Subcutaneous adipose tissue (tissue), 4 donors: ENCODE measurements around the gene FLRT1. TPM values are rescaled to one million over a fixed set of nuclear protein-coding genes. Genes with fewer than 3 reads are reported as not detected.

Experiments
- total RNA-seq, 4 donors: library from RNA; depleted of rRNA; stranded (reverse); fragments of >200 nt; gene quantifications; one replicate each; pipeline ENCODE4 v1.1.0, GENCODE V29; 2016
- TF ChIP-seq, protein P1 (sequence below): fragments of 450-650 bp; IDR thresholded peaks from one replicate; pipeline ENCODE4 v1.5.1; 2016; ENCODE audit warnings: low read depth, mild to moderate bottlenecking, control low read depth, antibody characterized with exemption, moderate library complexity

FLRT1 gene
- total RNA-seq, 4 donors from 2014 or later = 0.22 TPM; not detected in 3

DNA sequence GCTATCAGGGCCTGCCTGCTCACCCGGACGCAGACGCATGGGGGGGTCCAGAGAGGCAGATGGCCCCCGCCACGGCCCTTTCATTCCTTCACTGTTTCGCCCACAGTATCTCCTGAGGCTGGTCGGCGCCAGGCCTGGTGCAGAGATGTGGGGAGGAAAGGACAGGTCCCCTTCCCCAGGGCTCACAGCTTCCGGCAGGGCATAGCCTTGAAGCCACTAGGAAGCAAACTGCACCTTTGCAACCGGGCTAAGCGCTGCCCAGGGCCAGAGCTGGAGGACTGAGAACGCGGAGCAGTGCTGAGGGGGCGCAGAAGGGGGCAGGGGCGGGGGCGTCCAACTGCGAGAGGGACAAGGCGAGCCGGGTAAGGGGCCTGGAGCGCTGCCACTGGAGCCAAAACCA, 20.2 kb upstream of the FLRT1 start:
- TF ChIP-seq, protein P1, sequence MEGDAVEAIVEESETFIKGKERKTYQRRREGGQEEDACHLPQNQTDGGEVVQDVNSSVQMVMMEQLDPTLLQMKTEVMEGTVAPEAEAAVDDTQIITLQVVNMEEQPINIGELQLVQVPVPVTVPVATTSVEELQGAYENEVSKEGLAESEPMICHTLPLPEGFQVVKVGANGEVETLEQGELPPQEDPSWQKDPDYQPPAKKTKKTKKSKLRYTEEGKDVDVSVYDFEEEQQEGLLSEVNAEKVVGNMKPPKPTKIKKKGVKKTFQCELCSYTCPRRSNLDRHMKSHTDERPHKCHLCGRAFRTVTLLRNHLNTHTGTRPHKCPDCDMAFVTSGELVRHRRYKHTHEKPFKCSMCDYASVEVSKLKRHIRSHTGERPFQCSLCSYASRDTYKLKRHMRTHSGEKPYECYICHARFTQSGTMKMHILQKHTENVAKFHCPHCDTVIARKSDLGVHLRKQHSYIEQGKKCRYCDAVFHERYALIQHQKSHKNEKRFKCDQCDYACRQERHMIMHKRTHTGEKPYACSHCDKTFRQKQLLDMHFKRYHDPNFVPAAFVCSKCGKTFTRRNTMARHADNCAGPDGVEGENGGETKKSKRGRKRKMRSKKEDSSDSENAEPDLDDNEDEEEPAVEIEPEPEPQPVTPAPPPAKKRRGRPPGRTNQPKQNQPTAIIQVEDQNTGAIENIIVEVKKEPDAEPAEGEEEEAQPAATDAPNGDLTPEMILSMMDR = no peak

GRCh38 chr11:64015935-64016845, 19.5 kb upstream of the FLRT1 start:
- TF ChIP-seq, protein P1 = no peak

GRCh38 chr11:64017945-64018224, 17.8 kb upstream of the FLRT1 start:
- TF ChIP-seq, protein P1 = no peak

DNA sequence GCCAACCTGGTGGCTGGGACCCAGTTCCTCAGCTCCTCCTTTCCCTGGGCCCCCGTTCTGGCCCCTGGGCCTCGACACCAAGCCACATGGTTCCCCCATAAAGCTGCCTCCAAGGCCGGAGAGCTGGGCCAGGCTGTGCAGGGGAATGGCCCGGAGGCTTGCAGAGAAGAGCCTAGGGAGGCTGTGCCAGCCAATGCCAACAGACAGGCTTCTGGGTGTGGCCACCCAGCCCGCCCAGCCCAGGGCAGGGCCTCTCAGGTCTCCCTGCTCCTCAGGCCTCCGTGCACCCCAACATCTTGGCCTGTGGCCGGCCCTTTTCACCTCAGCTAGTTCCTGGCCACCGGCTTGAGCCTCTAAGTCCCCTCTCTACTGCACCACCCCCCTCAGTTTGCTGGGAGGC, 17.4 kb upstream of the FLRT1 start:
- TF ChIP-seq, protein P1 = no peak

GRCh38 chr11:64019106-64020037, 16.4 kb upstream of the FLRT1 start:
- TF ChIP-seq, protein P1 = no peak

DNA sequence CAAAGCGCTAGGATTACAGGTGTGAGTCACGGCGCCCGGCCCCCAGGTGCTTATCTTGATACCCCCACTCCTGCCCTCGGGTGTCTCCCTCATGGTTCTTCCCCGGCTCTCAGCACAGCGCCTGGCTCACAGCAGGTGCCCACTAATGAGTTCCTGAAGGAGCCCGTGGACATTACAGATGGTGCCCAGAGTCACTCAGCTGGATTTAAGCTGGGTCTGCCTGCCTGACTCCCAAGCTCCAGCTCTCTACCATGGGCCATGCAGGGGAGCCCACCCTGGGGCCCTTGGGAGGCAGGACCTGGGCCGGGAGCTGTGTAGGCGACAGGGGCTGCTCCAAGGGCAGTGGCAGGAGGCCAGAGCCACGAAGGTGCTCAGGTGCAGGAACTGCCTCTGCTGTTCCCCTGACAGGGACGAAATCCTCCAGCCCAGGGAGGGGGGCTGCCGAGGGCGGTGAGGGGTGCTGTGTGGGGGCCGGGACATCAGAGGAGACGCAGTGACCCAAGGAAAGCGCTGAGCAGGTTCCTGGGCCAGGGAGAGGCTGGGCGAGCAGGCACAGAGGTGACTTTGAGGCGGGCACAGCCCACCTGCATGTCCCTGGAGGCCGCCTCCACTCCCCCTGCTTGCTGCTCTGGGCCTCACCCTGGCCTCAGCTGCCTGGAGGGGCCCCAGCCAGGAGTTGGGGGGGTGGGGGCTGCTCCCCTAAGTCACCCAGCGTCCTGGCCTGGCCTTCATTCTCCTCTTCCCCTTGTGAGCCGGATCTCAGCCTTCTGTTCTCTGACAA, 14.6 kb upstream of the FLRT1 start:
- TF ChIP-seq, protein P1 = no peak
